Activated CD8-positive, alpha-beta T cell treated with anti-CD3 and anti-CD28 coated beads for 36 hours (primary cell): Measurements from ENCODE around the gene KRT23. TPM values are rescaled to one million over a fixed set of nuclear protein-coding genes. Genes with fewer than 3 reads are reported as not detected.

Source experiments
- ATAC-seq: fragments of 200-7000 bp; cut with Tn5 transposase; one replicate; pipeline ENCODE4 v1.10.0; 2021; ENCODE audit warnings: mild to moderate bottlenecking, moderate library complexity
- CTCF ChIA-PET: fragments of 350-600 bp; sonication (Branson Sonifier 250); formaldehyde crosslinking; loops from one replicate; lab custom pipeline; 2021; ENCODE audit warnings: antibody characterized with exemption; lab: Charles Lee
- POLR2A ChIA-PET: fragments of 350-600 bp; sonication (Branson Sonifier 250); formaldehyde crosslinking; loops from one replicate; lab custom pipeline; 2021; ENCODE audit warnings: antibody characterized with exemption; lab: Charles Lee
- DNase-seq: peaks from one replicate; pipeline ENCODE4 v3.0.0-alpha.2; 2020
- H3K27ac Mint-ChIP-seq: one replicate; pipeline ENCODE4 v1.8.0; 2021; ENCODE audit warnings: mild to moderate bottlenecking, mixed read lengths
- H3K27me3 Mint-ChIP-seq: one replicate; pipeline ENCODE4 v1.8.0; 2021; ENCODE audit warnings: mixed read lengths
- H3K36me3 Mint-ChIP-seq: one replicate; pipeline ENCODE4 v1.8.0; 2021; ENCODE audit warnings: low read depth, mixed read lengths
- H3K4me1 Mint-ChIP-seq: one replicate; pipeline ENCODE4 v1.8.0; 2021; ENCODE audit warnings: low read depth, mixed read lengths
- H3K4me3 Mint-ChIP-seq: one replicate; pipeline ENCODE4 v1.8.0; 2021; ENCODE audit warnings: mild to moderate bottlenecking, moderate library complexity, mixed read lengths
- H3K9me3 Mint-ChIP-seq: one replicate; pipeline ENCODE4 v1.8.0; 2021; ENCODE audit warnings: mixed read lengths
- intact Hi-C: fragments of 100-400 bp; cut with micrococcal nuclease; formaldehyde crosslinking; loops from one replicate; pipeline ENCODE4 v1.10.0; 2022
- total RNA-seq, 2 experiments: library from RNA; stranded (reverse); gene quantifications; one replicate each; pipeline ENCODE4 v1.2.3, GENCODE V29; 2021
- TF ChIP-seq, protein P1 (sequence below): fragments of 200-600 bp; IDR thresholded peaks from one replicate; pipeline ENCODE4 v1.8.0; 2022; ENCODE audit warnings: antibody characterized with exemption, mild to moderate bottlenecking

Gene KRT23
- total RNA-seq, 2 experiments from 2014 or later, result not detected

- intact Hi-C loops, result no loop called here
- Mint-ChIP-seq H3K4me1 (no peaks in the 10 kb centered on the region), H3K9me3 (no peaks in the 10 kb centered on the region), H3K4me3 (no peak within 1 kb of the TSS), H3K27me3 (peaks cover 17% of the 10 kb centered on the region), H3K36me3 (no peaks in the 10 kb centered on the region), H3K27ac (no peak within 1 kb of the TSS)
- ATAC-seq (no peak), DNase-seq (no peak)
- ChIA-PET CTCF (interaction anchor here (0.7 to 1.6 kb wide), 2 partner anchors 355 to 529 kb away, joined by 3 read pairs; no protein-coding TSS in a partner anchor), POLR2A (no interaction called here)
- TF ChIP-seq, protein P1, sequence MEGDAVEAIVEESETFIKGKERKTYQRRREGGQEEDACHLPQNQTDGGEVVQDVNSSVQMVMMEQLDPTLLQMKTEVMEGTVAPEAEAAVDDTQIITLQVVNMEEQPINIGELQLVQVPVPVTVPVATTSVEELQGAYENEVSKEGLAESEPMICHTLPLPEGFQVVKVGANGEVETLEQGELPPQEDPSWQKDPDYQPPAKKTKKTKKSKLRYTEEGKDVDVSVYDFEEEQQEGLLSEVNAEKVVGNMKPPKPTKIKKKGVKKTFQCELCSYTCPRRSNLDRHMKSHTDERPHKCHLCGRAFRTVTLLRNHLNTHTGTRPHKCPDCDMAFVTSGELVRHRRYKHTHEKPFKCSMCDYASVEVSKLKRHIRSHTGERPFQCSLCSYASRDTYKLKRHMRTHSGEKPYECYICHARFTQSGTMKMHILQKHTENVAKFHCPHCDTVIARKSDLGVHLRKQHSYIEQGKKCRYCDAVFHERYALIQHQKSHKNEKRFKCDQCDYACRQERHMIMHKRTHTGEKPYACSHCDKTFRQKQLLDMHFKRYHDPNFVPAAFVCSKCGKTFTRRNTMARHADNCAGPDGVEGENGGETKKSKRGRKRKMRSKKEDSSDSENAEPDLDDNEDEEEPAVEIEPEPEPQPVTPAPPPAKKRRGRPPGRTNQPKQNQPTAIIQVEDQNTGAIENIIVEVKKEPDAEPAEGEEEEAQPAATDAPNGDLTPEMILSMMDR, result no peak
These were observed 29.4 kb upstream of the KRT23 start, which contains the start of gene KRT39 for GRCh38 chr17:40966848-40967247. Gene KRT39, minus strand, starts transcription at chr17:40966948. Its CDS starts 92 bp downstream, at chr17:40966856.

GRCh38 chr17:40963838-40964237 is 26.4 kb upstream of the KRT23 start:
- H3K4me1 Mint-ChIP-seq, result no peaks in the 10 kb centered on the region
- no peaks in the 10 kb centered on the region for H3K36me3 Mint-ChIP-seq
- ChIA-PET CTCF (interaction anchor here (0.9 to 1.3 kb wide), 6 partner anchors 11 to 699 kb away, joined by 3 to 4 read pairs (median 4); no protein-coding TSS in a partner anchor), POLR2A (no interaction called here)
- H3K27ac Mint-ChIP-seq, result no peak overlapping the region
- no peak for DNase-seq
- H3K4me3 Mint-ChIP-seq, result no peak overlapping the region
- ATAC-seq, result peak; percentile 39
- TF ChIP-seq, protein P1, result peak; percentile 62
- H3K9me3 Mint-ChIP-seq, result no peaks in the 10 kb centered on the region
- intact Hi-C loops, result no loop called here
- H3K27me3 Mint-ChIP-seq, result peaks cover 12% of the 10 kb centered on the region

DNA sequence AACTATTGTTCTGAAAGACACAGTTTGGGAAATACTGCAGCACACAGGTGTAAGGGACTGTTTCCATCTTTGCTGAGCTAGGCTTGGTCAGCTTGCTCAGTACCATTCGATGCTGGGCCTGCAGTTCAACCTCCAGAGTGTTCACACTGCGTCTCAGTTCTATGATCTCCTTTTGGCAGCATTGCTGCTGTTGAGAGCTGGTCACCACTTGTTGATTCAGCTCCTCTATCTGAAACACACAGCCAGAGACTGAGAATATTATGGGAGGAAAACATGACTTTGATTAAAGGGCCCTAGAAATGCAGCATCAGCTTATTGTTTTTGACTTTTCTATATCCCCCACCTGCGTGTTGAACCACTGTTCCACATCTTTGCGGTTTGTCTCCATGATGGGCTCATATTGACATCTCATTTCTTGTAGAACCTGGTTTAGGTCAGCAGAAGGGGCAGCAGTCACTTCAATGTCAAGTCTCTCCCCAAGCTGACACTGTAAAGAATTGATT is 24.7 kb upstream of the KRT23 start:
- no peak for ATAC-seq
- TF ChIP-seq, protein P1, result no peak
- H3K27ac Mint-ChIP-seq, result no peak overlapping the region
- peaks cover 3% of the 10 kb centered on the region for H3K27me3 Mint-ChIP-seq
- ChIA-PET CTCF (interaction anchor here (1.1 to 1.8 kb wide), 3 partner anchors 15 to 686 kb away, joined by 3 to 4 read pairs (median 3); no protein-coding TSS in a partner anchor), POLR2A (interaction anchor here (0.8 to 1.3 kb wide), 2 partner anchors 11 to 18 kb away, joined by 3 read pairs; no protein-coding TSS in a partner anchor)
- H3K4me1 Mint-ChIP-seq, result no peaks in the 10 kb centered on the region
- no peaks in the 10 kb centered on the region for H3K36me3 Mint-ChIP-seq
- DNase-seq, result no peak
- no peak overlapping the region for H3K4me3 Mint-ChIP-seq
- no peaks in the 10 kb centered on the region for H3K9me3 Mint-ChIP-seq
- intact Hi-C loops, result no loop called here

- peaks cover 3% of the 10 kb centered on the region for H3K27me3 Mint-ChIP-seq
- ATAC-seq (no peak), DNase-seq (no peak)
- intact Hi-C loops, result no loop called here
- no peak overlapping the region for H3K27ac Mint-ChIP-seq
- ChIA-PET CTCF (interaction anchor here (1.1 to 1.8 kb wide), 3 partner anchors 15 to 686 kb away, joined by 3 to 4 read pairs (median 3); no protein-coding TSS in a partner anchor), POLR2A (interaction anchor here (0.8 to 1.3 kb wide), 2 partner anchors 12 to 19 kb away, joined by 3 read pairs; no protein-coding TSS in a partner anchor)
- no peaks in the 10 kb centered on the region for H3K36me3 Mint-ChIP-seq
- no peaks in the 10 kb centered on the region for H3K4me1 Mint-ChIP-seq
- H3K9me3 Mint-ChIP-seq, result no peaks in the 10 kb centered on the region
- H3K4me3 Mint-ChIP-seq, result no peak overlapping the region
- TF ChIP-seq, protein P1, result no peak
These were observed 24.1 kb upstream of the KRT23 start for GRCh38 chr17:40961591-40961990.

- H3K27ac Mint-ChIP-seq, result no peak overlapping the region
- no peak overlapping the region for H3K4me3 Mint-ChIP-seq
- no peaks in the 10 kb centered on the region for H3K36me3 Mint-ChIP-seq
- ChIA-PET CTCF (interaction anchor here (1.0 kb wide), 1 partner anchor 589 kb away, joined by 4 read pairs; no protein-coding TSS in a partner anchor), POLR2A (no interaction called here)
- intact Hi-C loops, result no loop called here
- TF ChIP-seq, protein P1, result no peak
- DNase-seq, result no peak
- H3K4me1 Mint-ChIP-seq, result no peaks in the 10 kb centered on the region
- no peaks in the 10 kb centered on the region for H3K9me3 Mint-ChIP-seq
- peaks cover 5% of the 10 kb centered on the region for H3K27me3 Mint-ChIP-seq
- no peak for ATAC-seq
These were observed 22.7 kb upstream of the KRT23 start for GRCh38 chr17:40960144-40960543.
